HG03108 (cell line): ENCODE measurements around the gene TESPA1.
"Not testable (repeated sequence)": the region's sequence is repeated elsewhere in the genome, so short reads cannot be mapped to it uniquely, and the experiment has no call there.

Source experiments
- ATAC-seq: cut with Tn5 transposase; IDR thresholded peaks from one replicate; pipeline ENCODE4 v1.9.1; 2021; ENCODE audit warnings: moderate library complexity; ENCODE audit not compliant: unreplicated experiment

The TESPA1 gene

DNA sequence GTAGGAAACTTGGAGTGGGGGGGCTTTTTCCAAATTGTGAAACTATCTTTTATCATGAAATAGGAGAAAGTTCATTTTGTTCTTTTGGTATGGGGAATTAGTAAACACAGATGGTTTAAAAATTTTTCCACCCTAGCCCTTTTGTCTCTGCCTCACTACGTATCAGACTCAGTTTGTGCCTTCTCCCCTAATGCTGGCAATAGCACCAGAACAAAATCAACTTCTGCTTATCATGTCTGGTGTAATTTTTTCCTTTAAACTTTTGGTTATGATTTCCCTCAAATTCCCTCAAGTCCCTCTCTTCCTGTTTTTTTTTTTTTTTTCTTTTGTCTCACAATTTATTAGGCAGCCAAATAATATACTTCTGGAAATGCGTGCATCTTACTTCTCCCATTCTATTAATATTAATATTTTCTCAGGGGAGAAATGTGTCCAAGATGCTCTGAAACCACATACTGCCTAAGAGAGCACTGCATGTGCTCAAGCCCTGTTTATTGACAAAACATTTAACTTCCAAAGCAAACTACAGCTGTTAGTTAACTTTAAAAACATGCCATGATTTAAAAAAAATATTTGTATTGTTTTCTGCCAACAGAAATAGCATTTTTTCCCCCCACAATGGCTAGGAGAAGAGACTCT is 35.4 kb downstream of the TESPA1 start:
- ATAC-seq, result no peak

DNA sequence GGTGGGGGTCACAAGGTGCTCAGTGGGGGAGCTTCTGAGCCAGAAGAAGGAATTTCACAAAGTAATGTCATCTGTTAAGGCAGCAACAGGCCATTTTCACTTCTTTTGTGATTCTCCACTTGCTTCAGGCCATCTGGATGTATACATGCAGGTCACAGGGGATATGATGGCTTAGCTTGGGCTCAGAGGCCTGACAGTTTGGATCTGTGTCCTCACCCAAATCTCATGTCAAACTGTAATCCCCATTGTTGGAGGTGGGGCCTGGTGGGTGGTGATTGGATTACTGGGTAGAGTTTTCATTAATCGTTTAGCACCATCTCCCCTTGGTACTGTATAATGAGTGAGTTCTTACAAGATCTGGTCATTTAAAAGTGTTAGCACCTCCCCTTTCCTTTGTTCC is 36.4 kb downstream of the TESPA1 start:
- ATAC-seq, result no peak

DNA sequence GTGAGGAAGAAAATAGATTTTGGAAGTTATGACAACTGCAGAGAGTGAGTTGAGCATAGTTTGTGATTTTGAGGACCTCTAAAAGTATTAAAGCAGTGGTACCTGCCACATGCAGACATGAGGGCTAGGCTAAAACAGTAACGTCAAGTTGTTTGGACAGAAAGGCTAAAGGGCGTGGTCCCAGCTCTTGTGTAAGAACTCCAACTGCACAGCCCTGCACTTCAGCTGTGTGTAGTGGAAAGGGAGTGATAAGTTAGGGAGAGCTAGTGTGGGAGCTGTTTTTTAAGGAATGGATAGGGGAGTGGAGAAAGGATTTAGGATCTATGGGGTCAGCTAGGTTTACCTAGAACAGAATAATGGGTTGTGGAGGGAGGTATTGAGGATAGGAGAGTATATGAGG is 39.5 kb downstream of the TESPA1 start:
- ATAC-seq, result no peak

DNA sequence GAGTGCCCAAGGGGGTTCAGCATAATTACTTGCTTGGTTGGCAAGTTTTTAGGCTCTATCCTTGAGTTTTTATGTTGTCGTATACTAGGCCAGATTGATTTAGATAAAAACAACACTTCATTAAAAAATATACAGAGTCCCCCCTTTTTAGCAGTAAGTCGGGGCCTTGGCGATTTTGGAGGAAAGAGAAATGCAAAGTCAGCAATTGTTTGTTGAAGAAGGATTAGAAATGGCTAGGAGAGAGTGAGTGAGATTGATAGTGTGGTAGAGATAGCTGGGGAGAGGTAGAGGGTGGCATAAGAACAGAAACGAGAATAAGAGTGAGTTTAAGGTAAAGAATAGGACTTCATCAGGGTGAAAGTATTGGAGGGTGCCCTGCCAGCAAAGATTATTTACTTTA is 41.3 kb downstream of the TESPA1 start:
- ATAC-seq, result not testable (repeated sequence)

DNA sequence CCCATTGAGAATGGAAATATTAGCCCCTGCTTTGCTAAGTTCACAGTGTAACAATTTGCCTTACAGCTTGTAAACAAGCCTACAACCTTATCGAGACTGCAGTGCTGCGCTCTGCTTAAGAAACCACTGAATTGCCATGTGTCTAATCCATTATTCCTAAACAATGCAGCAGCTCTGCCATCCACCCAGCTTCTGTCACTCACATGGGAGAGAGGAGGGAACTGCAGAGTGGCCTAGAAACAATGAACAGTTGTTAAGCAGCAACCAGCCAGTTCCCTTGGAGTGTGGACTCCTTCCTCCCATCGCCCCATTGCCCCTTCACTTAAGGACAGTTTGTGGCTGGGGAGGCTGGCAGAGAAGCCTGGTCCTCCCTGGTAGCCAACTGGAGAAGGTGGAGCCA is 42.9 kb downstream of the TESPA1 start:
- no peak for ATAC-seq

DNA sequence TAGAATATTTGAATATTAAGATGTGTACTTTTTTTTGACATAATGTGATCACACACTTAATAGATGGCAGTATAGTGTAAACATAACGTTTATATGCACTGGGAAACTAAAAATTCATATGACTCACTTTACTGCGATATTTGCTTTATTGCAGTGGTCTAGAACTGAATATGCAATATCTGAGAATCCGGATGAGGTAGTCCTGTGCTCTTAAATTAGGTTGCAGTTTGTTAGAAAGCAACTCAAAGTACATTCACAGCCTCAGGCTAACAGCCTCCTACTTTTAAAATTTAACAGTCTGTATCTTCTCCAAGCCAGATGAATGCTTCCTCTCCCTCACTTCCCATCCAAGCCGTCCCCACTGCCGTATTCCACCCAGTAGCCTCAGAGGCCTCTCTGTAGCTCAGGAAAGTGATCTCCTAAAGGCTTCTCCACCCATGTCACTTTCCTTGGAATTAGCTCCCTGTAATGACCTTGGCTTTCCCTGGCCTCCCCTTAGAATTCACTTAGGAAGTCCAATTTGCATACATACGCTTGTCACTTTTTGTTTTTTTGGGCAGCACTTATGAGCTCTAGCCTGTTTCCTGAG is 43.7 kb downstream of the TESPA1 start:
- no peak for ATAC-seq

DNA sequence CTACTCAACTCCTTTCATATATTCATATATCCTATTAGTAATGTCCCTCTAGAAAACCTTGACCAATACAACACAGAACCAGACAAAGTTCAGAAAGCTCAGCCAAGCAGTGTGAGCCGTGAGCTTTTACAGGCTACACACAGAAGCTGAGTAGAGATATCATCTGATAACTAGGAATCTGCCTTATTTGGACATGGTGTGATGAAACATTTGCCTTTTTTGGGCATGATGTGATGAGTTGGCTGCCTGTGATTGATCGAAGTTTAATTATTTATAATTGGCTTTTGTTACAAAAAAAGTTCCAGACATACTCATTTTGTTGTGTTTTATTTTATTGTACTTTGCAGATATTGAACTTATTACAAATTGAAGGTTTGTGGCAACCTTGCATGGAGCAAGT is 46.6 kb downstream of the TESPA1 start:
- ATAC-seq, result no peak

DNA sequence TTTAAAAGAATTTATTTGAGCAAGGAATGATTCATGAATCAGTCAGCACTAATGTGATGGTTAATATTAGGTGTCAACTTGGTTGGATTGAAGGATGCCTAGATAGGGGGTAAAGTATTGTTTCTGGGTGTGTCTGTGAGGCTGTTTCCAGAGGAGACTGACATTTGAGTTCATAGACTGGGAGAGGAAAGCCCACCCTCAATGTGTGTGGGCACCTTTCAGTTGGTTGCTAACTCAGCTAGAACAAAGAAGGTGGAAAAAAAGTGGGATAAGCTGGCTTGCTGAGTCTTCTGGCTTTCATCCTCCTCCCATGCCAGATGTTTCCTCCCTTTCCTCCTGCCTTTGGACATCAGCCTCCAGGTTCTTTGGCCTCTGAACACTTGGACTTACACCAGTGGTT is 47.2 kb downstream of the TESPA1 start:
- ATAC-seq, result no peak

DNA sequence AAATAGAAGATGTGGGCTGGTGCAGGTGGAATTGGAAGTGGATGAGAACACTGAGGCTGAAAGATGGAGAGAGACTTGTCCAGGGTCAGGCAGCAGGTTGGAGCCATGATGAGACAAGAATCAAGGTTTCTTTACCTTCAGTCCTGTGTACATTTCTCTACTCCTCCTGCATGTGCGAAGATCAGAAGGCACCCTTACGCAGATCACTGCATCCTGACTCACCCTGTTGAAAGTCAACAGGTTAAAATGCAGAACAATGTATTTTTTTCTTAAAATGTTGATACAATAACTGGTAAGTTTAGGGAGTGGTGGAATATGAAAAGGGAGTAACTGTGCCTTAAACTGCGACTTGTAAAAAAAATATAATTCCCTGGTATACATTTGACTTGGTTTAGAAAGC is 47.8 kb downstream of the TESPA1 start:
- ATAC-seq, result no peak

DNA sequence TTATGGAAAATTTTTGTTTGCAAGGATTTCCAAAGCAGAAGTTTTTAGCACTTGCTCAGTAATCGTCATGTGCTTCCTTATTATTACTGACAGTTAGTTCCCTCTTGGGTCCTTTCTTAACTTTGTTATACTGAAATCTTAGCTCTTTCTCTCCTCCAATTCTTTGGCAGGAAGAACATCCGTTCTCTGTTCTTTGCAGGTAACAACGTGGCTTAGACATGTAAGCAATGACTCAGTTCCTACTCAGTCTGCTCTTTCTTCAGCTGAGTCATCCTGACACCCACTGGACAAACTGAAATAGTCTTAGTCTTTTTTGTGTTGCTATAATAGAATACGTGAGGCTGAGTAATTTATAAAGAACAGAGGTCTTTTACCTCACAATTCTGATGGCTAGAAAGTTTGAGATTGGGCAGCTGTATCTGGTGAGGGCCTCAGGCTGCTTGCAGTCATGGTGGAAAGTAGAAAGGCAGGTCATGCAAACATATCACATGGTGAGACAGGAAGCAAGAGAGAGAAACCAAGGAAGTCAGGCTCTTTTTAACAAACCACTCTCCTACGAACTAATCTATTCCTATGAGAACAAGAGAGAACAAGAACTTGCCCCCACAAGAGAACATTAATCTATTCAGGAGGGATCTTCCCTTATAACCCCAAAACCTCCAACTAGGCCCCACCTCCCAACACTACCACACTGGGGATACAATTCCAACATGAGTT is 49.2 kb downstream of the TESPA1 start:
- peak; percentile 91 for ATAC-seq

DNA sequence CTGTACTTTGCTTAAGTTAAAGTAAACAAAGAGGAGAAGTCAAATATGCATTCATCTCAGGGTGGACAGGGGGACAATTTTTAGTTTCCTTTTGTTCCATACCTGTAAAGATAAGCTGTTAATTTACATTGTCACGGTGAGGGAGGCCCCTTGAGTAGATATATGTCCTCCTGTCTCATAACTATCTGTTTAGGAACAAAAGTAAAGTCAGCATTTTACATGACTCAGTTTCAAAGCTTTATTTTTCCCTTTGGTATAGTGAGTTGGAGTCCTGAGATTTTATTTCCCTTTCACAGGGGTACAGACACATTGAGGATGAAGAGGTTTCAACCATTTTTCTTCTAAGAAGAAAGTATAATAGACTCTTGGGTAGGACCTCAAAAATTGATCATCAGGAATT is 50.1 kb downstream of the TESPA1 start:
- no peak for ATAC-seq

DNA sequence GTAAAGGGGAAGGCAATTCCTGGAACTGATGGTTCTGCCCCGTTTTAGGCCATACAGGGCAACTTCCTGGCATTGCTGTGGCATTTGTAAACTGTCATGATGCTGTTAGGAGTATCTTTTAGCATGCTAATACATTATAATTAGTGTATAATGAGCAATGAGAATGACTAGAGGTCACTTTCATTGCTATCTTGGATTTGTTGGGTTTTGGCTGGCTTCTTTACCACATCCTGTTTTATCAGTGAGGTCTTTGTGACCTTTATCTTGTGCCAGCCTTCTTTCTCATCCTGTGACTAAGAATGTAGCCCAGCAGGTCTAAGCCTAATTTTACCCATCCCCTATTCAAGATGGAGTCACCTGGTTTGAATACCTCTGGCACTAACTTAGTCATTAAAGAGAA is 51.2 kb downstream of the TESPA1 start:
- ATAC-seq, result no peak

DNA sequence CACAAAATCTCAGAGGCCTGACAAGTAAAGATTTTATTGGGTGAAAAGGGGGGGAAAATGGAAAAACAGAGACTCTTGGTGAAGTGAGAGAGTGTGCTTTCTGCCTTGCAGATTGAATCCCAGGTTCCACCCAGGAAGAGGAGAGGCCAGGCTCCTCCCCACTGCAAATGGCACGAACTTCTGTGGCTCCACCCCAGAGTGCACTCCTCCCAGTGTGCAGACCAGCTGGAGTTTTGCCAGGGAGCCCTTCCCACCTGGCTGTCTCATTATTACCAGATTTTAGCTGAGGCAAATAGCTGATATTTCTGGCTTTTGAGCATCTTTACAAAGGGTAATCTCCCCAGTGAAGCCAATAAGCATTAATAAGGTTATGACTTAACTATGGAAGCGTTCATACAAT is 51.9 kb downstream of the TESPA1 start:
- no peak for ATAC-seq

DNA sequence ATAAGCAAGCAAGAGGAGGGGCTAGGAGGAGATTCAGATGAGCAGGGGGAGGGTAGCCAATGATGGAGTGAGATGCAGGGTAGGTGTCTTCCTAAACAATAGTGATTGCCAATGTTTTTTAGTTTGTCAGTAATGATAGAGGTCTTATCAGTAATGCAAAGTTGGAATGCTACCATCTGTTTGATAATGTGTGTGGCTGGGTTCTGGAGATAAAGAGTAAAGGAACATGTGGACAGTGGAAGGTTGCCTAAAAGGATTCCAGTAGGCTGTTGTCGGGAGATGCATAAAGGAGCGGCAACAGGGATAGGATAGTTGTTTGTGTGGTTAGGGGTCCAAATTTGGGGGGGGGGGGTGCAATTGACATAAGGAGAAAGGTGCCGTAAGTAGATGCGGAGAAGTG is 52.5 kb downstream of the TESPA1 start:
- ATAC-seq, result no peak

DNA sequence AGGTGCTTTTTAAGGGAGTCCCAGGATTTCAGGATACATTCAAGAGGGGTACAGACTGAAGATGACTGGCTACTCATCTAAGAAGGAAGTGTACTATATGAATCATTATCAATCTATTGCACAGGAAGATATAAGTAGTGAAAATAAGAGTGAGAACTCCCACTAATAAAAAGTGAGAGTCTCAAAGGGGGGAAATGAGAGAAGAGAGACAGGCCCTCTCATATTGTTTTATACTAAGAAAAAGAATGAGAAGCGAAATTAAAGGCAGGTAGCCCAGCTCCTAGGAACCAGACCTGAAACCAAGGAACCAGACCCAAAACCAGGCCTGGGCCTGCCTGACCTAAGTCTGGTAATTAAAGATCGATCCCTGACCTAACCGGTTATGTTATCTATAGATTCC is 54.6 kb downstream of the TESPA1 start:
- no peak for ATAC-seq

DNA sequence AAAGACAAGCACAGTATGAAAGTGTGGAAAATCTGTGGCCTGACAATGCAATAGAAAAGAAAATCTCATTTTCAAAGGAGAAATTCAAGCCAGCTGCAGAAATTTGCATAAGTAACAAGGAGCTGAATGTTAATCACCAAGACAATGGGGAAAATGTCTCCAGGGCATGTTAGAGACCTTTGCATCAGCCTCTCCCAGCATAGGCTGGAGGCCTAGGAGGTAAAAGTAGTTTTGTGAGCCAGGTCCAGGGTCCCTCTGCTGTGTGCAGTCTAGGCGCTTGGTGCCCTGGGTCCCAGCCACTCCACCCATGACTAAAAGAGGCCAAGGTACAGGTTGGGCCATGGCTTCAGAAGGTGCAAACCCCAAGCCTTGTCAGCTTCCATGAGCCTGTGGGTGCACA is 58.3 kb downstream of the TESPA1 start:
- no peak for ATAC-seq

DNA sequence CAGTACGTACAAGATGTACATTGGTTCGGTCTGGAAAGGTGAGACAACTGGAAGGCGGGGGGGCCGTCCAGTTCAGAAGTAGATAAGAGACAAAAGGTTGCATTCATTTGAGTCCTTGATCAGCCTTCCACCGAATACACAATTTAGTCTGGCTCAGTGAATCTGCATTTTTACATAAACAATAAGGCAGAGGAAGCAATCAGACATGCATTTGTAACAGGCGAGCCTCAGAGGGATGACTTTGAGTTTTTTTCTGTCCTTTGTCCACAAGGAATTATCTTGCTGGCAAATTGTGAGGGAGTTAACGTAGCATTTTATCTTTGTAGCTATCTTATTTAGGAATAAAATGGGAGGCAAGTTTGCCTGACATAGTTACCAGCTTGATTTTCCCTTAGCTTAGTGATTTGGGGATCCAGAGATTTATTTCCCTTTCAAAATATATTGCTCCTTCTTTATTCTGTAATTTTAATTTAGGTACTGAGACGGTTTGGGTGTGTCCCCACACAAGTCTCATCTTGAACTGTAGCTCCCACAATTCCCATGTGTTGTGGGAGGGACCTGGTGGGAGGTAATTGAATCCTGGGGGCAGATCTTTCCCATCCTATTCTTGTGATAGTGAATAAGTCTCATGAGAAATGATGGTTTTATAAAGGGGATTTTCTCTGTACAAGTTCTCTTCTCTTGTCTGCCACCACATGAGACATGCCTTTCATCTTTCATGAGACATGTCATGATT is 59.4 kb downstream of the TESPA1 start:
- ATAC-seq, result no peak

DNA sequence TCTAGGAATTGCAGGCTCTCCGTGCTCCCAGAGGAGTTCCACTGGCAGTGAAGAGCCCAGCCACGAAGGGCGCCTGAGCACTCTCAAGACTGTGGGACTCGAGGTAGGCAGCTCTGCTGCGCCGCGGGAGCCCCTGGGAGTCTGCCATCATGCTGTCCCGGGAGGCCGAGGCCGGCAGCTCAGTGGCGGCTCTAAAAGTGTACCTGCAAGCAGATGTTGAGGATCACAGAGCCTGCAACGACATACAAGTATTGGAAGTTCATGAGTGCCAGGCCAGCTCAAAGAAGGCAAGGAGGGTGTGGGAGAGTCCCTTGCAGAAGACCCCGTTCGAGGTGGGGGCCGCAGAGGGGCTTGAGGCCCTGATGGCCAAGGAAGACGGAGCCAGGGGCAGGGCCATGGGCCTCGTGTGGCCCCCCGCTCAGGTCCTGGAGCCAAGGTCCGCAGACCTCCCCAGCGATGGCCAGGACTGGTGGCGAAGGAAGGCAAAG is 67.5 kb downstream of the TESPA1 start:
- ATAC-seq, result no peak
